HL-60/S4 (cell line): Measurements from ENCODE around the gene CEP72.
"Not testable (repeated sequence)": the region's sequence is repeated elsewhere in the genome, so short reads cannot be mapped to it uniquely, and the experiment has no call there.

Experiments used
- in situ Hi-C: fragments of 300-500 bp; cut with MboI; formaldehyde crosslinking; loops from 2 replicates; pipeline ENCODE4 v1.14.3; 2022; ENCODE audit warnings: low sequenced_read_pairs

CEP72 gene

DNA sequence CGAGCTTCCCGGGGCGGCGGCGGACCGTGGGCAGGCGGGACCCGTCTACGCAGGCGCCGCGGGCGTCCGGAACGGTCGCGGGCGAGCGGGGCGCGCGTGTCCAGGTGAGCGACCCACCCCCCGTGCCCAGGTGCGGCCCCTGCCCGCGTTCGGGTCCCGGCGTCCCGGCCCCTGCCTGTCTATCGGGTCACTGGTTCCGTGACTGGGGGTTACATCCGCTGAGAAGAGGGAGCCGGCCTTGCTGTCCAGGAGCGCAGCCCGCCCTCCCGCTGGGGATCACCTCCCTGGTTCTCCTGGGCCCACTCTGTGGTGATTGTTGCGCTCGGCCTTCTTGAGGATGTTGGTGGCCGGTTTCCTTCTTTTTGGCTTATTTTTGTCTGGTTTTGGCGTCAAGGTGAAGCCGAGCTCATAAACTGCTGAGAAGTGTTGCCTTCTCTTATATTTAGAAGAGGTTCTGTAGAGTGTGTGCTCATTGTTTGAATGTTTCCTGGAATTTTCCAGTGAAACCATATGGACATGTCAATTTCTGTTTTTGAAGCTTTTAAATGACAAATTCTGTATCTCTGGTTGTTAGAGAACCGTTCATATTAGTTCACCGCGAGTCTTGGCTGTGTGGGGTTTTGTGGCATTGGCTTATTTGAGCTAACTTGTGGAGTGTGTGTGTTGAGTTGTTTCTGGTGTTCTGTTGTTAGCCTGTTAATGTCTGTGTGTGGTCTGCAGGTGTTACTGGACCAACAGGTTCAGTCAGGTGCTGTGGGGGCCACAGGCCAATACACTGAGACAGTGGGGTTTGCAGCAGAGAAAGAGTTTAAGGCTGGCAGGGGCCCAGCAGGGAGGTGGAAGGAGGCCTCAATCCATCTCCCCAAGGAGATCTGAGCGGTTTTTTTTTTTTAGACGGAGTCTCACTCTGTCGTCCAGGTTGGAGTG is 621 bp downstream of the CEP72 start:
- in situ Hi-C loops: no loop called here

GRCh38 chr5:616484-617039 is 4.4 kb downstream of the CEP72 start:
- in situ Hi-C loops: no loop called here

DNA sequence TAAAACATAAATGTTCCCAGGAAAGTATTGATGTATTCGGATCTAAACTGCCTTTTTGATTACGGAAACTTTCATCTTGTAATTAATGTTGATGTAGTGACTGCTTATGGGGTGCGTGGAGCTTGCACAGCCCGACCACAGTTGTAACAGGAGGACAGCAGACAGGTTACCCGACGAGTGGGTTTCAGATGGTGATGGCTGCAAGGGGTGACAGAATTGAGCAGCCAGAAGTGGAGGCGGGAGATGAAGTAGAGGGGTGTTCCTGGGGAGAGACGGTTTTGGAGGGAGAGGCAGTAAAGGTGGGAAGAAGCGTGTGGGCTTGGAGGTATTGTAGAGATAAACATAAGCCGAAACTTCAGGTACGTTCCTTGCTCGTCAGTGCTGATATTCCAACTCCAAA is 5.8 kb downstream of the CEP72 start:
- in situ Hi-C loops: no loop called here

GRCh38 chr5:618450-618849 is 6.3 kb downstream of the CEP72 start:
- in situ Hi-C loops: no loop called here

- in situ Hi-C loops: no loop called here
Observed at GRCh38 chr5:619444-619843, 7.3 kb downstream of the CEP72 start.

DNA sequence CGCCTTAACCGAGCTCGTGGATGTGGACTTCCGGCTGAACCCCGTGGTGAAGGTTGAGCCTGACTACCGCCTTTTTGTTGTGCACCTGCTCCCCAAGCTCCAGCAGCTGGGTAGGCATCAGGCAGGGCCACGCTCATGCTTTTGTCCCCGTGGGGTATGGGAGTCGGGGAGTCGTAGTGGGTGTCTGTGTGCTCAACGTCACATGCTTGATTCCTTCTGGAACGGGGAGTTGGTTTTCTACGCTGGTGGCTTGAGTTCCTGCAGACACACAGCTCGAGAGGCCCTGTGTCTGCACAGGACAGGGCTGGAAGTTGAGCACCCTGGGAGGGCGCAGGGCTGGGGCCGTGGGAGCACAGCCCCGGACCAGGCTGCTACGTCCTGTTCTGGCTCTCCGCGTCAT is 8.0 kb downstream of the CEP72 start:
- in situ Hi-C loops: no loop called here

DNA sequence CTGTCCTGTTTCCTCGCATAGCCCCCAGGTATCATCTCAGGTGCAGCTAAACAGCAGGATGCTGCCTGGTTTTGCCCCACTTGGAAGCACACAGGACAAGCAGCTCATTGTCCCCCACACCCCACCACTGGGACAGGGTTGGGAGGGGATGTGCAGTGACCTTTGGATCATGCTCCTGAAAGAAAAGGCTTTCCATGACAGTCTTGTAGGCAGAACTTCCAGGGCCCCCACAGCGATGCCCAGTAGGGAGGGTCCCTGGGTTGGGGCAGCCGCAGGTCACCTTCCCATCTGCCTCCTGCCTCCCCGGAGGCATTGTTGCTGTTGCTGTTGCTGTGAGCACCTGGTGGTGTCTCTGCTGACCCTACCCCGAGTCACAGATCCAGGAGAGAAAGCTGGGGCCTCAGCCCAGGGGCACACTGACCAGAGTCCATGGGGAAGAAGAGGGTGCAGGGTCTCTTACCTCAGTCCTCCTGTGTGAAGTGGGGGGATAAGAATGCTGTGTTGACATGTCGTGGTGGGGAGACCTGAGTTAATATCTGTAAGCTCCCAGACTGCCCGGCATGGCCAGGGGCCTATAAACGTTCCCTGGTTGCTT is 8.5 kb downstream of the CEP72 start:
- in situ Hi-C loops: no loop called here

DNA sequence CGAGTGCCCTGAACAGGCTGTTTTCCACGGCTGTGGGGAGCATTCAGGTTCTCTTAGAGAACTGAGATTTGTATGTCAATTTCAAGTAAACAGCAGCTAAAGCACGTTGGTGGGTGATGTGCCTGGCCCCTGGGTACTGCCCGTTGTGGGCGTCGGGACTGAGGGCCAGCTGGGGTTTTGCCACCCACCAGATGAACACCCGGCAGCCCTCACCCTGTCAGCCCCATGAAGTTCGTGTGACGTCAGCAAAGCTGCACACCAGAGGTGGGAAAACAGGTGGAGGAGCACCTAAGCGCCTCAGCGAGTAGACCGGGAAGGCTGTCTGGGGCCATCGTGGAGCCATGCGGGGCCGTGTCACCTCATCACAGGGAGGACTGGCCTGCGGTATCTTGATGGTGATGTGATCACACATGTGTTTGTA is 9.2 kb downstream of the CEP72 start:
- in situ Hi-C loops: no loop called here

DNA sequence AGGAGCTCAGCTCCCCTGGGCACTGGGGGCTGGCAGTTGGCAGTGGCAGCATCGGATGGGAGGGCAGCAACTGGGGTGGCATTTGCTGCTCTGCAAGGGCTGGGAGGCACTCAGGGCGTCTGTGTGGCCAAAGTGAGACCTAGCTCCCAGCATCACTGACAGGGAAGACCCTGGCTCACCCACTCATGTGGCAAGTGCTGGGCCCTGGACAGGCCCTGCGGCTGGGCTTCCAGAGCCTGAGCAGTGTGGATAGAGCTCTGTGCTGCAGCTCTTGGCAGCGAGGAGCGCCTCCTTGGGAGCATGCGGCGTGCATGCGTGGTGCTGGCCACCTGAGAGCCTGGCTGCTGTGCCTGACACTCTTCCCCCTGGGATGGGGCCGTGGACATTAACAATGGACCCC is 10.2 kb downstream of the CEP72 start:
- in situ Hi-C loops: no loop called here

- in situ Hi-C loops: no loop called here
Observed at GRCh38 chr5:622946-623522, 10.9 kb downstream of the CEP72 start.

DNA sequence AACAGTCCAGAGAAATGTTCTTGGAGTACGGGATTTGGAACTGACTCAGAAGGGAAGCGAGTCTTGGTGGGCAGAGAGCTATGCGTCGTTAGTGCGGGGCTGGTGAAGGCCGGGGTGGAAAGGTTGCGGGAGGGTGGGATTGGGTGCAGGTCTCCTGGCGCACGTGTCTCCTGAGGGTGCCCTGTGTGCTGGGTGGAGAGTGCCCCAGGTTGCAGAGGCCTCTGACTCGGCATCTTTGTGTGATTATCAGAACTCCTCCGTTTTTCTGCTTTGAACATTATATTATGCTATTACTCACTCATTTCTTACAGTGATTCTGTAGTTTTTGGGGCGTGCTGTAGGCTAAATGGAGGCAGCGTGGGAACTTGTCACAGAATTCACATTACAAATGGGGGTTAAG is 11.4 kb downstream of the CEP72 start:
- in situ Hi-C loops: no loop called here

GRCh38 chr5:624118-624950 is 12.2 kb downstream of the CEP72 start:
- in situ Hi-C loops: no loop called here

- in situ Hi-C loops: no loop called here
Observed at GRCh38 chr5:624951-625230, 12.8 kb downstream of the CEP72 start.

GRCh38 chr5:625516-625915 is 13.4 kb downstream of the CEP72 start:
- in situ Hi-C loops: no loop called here

DNA sequence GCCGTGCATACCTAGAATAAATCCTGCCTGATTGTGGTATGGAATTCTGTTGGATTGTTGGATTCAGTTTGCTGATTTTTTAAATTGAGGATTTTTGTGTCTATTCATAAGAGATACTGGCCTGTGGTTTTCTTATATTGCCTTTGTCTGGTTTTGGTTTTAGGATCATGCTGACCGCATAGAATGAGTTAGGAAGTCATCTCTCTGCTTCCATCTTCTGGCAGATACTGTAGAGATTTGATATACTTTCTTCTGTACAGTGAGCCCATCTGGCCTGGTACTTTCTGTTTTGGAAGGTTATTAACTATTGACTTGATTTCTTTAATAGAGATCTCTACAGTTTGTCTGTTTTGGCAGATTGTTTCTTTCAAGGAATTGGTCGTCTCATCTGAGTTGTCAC is 14.7 kb downstream of the CEP72 start:
- in situ Hi-C loops: no loop called here

GRCh38 chr5:627840-628239 is 15.7 kb downstream of the CEP72 start:
- in situ Hi-C loops: no loop called here

- in situ Hi-C loops: not testable (repeated sequence)
Observed at GRCh38 chr5:628351-629205, 16.4 kb downstream of the CEP72 start.

- in situ Hi-C loops: no loop called here
Observed at GRCh38 chr5:633501-633955, 21.4 kb downstream of the CEP72 start.

- in situ Hi-C loops: no loop called here
Observed at GRCh38 chr5:634191-634590, 22.1 kb downstream of the CEP72 start.
